Sigmoid colon (tissue), 3 donors: ENCODE data around the gene ENTPD5.

Experiments used
- CTCF ChIP-seq, 4 experiments: fragments of 450-650 bp in 3 of 4; fragments of 200-600 bp in 1 of 4; IDR thresholded peaks; one replicate each; pipeline ENCODE4 v1.5.1; 2016 to 2019; ENCODE audit warnings: antibody characterized with exemption in 4 of 4, mild to moderate bottlenecking in 3 of 4, moderate library complexity in 2 of 4
- POLR2A ChIP-seq, 2 donors: fragments of 450-650 bp; IDR thresholded peaks; one replicate each; pipeline ENCODE4 v1.6.1; 2016; ENCODE audit warnings: antibody characterized with exemption in 2 of 2, mild to moderate bottlenecking in 2 of 2, moderate library complexity in 2 of 2

- no peak for TF ChIP-seq CTCF (IDR thresholded peaks at IDR 0.05)
- no peak for TF ChIP-seq POLR2A (IDR thresholded peaks at IDR 0.05)
These were observed 908 bp downstream of the ENTPD5 start for GRCh38 chr14:74018174-74018585.
